A673 (cell line): ENCODE results near the gene OSBPL1A.

ENCODE experiments used
- CTCF ChIP-seq: fragments of 300-800, 200-600 bp; sonication (generic); conservative IDR thresholded peaks from 2 replicates; pipeline ENCODE4 v1.5.1; 2017; ENCODE audit warnings: low read depth, mild to moderate bottlenecking, antibody characterized with exemption, low read length, moderate library complexity, mixed read lengths
- EZH2 ChIP-seq: fragments of 200-600 bp; sonication (generic); IDR thresholded peaks from 2 replicates; pipeline ENCODE4 v1.6.1; 2017; ENCODE audit warnings: borderline replicate concordance, low read depth, mild to moderate bottlenecking, mixed read lengths, antibody characterized with exemption, low read length; ENCODE audit not compliant: poor library complexity, severe bottlenecking

GRCh38 chr18:24198461-24198860 lies 199.2 kb downstream of the OSBPL1A start:
- TF ChIP-seq EZH2 (no peak), CTCF (no peak)
